OCI-LY7 (cell line): ENCODE data around the gene CLSTN1. TPM values are rescaled to one million over a fixed set of nuclear protein-coding genes. Genes with fewer than 3 reads are reported as not detected.

ENCODE experiments used
- BruUV-seq: library from RNA; stranded (reverse); fragments of 400-500 nt; replicated peaks from 2 replicates; lab custom pipeline; 2021; lab: Mats Ljungman, UMichigan
- CTCF ChIA-PET: fragments of 300-600 bp; sonication (Branson Sonifier 250); formaldehyde crosslinking; loops from one replicate; lab custom pipeline; 2022; ENCODE audit warnings: antibody characterized with exemption; ENCODE audit not compliant: unreplicated experiment; lab: Charles Lee
- POLR2A ChIA-PET: fragments of 300-600 bp; sonication (Branson Sonifier 250); formaldehyde crosslinking; loops from one replicate; lab custom pipeline; 2022; ENCODE audit warnings: antibody characterized with exemption; lab: Charles Lee
- DNase-seq: peaks from one replicate; pipeline ENCODE4 v3.0.0-alpha.2; 2015; ENCODE audit warnings: low spot score
- H2AFZ ChIP-seq: fragments of 200-600 bp; sonication (generic), shearing (Covaris generic); 2 replicates; pipeline ENCODE4 v1.6.1; 2014; ENCODE audit warnings: mild to moderate bottlenecking, antibody characterized with exemption, low read length, moderate library complexity
- H3K27ac ChIP-seq: fragments of 200-600 bp; sonication (generic); 2 replicates; pipeline ENCODE4 v1.5.1; 2014; ENCODE audit warnings: mixed run types, low read depth, mild to moderate bottlenecking, moderate library complexity, low read length, inconsistent platforms; ENCODE audit not compliant: poor library complexity, severe bottlenecking
- H3K36me3 ChIP-seq: fragments of 200-600 bp; sonication (generic); 2 replicates; pipeline ENCODE4 v1.6.1; 2014; ENCODE audit warnings: mild to moderate bottlenecking, antibody characterized with exemption, low read length, moderate library complexity, mixed read lengths; ENCODE audit not compliant: insufficient read depth
- H3K4me1 ChIP-seq: fragments of 200-600 bp; sonication (generic); 2 replicates; pipeline ENCODE4 v1.5.1; 2014; ENCODE audit warnings: mild to moderate bottlenecking, low read length; ENCODE audit not compliant: insufficient read depth, poor library complexity, severe bottlenecking
- H3K4me2 ChIP-seq: fragments of 200-600 bp; sonication (generic); 2 replicates; pipeline ENCODE4 v1.6.1; 2014; ENCODE audit warnings: mild to moderate bottlenecking, low read length
- H3K4me3 ChIP-seq: fragments of 200-600 bp; sonication (generic); 2 replicates; pipeline ENCODE4 v1.5.1; 2014; ENCODE audit warnings: mild to moderate bottlenecking, low read depth, low read length; ENCODE audit not compliant: poor library complexity, severe bottlenecking
- H3K79me2 ChIP-seq: fragments of 200-600 bp; sonication (generic); 2 replicates; pipeline ENCODE4 v1.6.1; 2016; ENCODE audit warnings: low read depth, mild to moderate bottlenecking, low read length, moderate library complexity, mixed read lengths; ENCODE audit not compliant: insufficient read depth
- H3K9me2 ChIP-seq: fragments of 200-600 bp; sonication (generic); 2 replicates; pipeline ENCODE4 v1.6.1; 2016; ENCODE audit warnings: mild to moderate bottlenecking, low read length, mixed read lengths; ENCODE audit not compliant: insufficient read depth
- H3K9me3 ChIP-seq: fragments of 200-600 bp; sonication (generic); 2 replicates; pipeline ENCODE4 v1.6.1; 2014; ENCODE audit warnings: mild to moderate bottlenecking, mixed run types, low read length, mixed read lengths
- H4K20me1 ChIP-seq: fragments of 200-600 bp; sonication (generic); 2 replicates; pipeline ENCODE4 v1.6.1; 2014; ENCODE audit warnings: mild to moderate bottlenecking, antibody characterized with exemption, low read length, moderate library complexity, mixed read lengths; ENCODE audit not compliant: insufficient read depth
- CTCF ChIP-seq: fragments of 200-600 bp; sonication (generic); conservative IDR thresholded peaks from 2 replicates; pipeline ENCODE4 v1.5.1; 2014; ENCODE audit warnings: mild to moderate bottlenecking, antibody characterized with exemption, low read length, moderate library complexity, mixed read lengths
- EZH2phosphoT487 ChIP-seq: fragments of 200-600 bp; sonication (generic); IDR thresholded peaks from 2 replicates; pipeline ENCODE4 v1.6.1; 2018; ENCODE audit warnings: low read depth, borderline replicate concordance, mild to moderate bottlenecking, mixed run types, antibody characterized with exemption, low read length, moderate library complexity, mixed read lengths
- intact Hi-C: fragments of 100-400 bp; cut with micrococcal nuclease; formaldehyde crosslinking; loops from one replicate; pipeline ENCODE4 v1.10.0; 2022; ENCODE audit not compliant: unreplicated experiment
- total RNA-seq, 2 experiments: library from RNA; depleted of rRNA in 1 of 2; stranded (reverse); fragments of >200 nt in 1 of 2; shearing (Covaris generic) in 1 of 2; gene quantifications; 2 replicates each; pipeline ENCODE4 v1.2.3, GENCODE V29; 2014 to 2022

Gene CLSTN1
- total RNA-seq, 2 experiments from 2014 or later: 58.6 to 124 TPM

- TF ChIP-seq CTCF: no peak
- no peak overlapping the region for H2AFZ ChIP-seq
- POLR2A ChIA-PET: interaction anchor here (0.9 to 1.6 kb wide), 3 partner anchors 9 to 73 kb away, joined by 3 to 10 read pairs (median 7); no protein-coding TSS in a partner anchor
- H3K4me2 ChIP-seq: no peak overlapping the region
- no peaks in the 10 kb centered on the region for H4K20me1 ChIP-seq
- intact Hi-C loops: no loop called here
- H3K9me2 ChIP-seq: no peaks in the 10 kb centered on the region
- DNase-seq: no peak
- no peaks in the 10 kb centered on the region for H3K9me3 ChIP-seq
- CTCF ChIA-PET: interaction anchor here (1.2 kb wide), 1 partner anchor 75 kb away, joined by 3 read pairs; no protein-coding TSS in a partner anchor
- H3K27ac ChIP-seq: no peak overlapping the region
- H3K4me1 ChIP-seq: peaks cover 37% of the 10 kb centered on the region
- H3K36me3 ChIP-seq: peaks cover 5% of the 10 kb centered on the region
- no peak overlapping the region for H3K4me3 ChIP-seq
- H3K79me2 ChIP-seq: no peaks in the 10 kb centered on the region
- no TSS peak for BruUV-seq
Observed at GRCh38 chr1:9859281-9860014, 35.7 kb upstream of the CLSTN1 start.

- no peaks in the 10 kb centered on the region for H3K79me2 ChIP-seq
- H3K4me2 ChIP-seq: no peak overlapping the region
- no peaks in the 10 kb centered on the region for H4K20me1 ChIP-seq
- no peak overlapping the region for H3K4me3 ChIP-seq
- intact Hi-C loops: no loop called here
- no peak overlapping the region for H3K27ac ChIP-seq
- DNase-seq: no peak
- H2AFZ ChIP-seq: no peak overlapping the region
- H3K9me3 ChIP-seq: peaks cover 3% of the 10 kb centered on the region
- no peak for TF ChIP-seq CTCF
- no peak for TF ChIP-seq EZH2phosphoT487
- H3K9me2 ChIP-seq: no peaks in the 10 kb centered on the region
- POLR2A ChIA-PET: interaction anchor here (1.6 kb wide), 1 partner anchor 8 kb away, joined by 10 read pairs; no protein-coding TSS in a partner anchor
- CTCF ChIA-PET: interaction anchor here (1.2 kb wide), 1 partner anchor 74 kb away, joined by 3 read pairs; no protein-coding TSS in a partner anchor
- peaks cover 28% of the 10 kb centered on the region for H3K4me1 ChIP-seq
- peaks cover 15% of the 10 kb centered on the region for H3K36me3 ChIP-seq
- no TSS peak for BruUV-seq
Observed at GRCh38 chr1:9858293-9859035, 34.7 kb upstream of the CLSTN1 start.
